SH-SY5Y (cell line): Measurements from ENCODE around the gene GREB1.

Source experiments
- GATA2 ChIP-seq: IDR thresholded peaks from 2 replicates; pipeline ENCODE4 v1.6.1; 2011; ENCODE audit warnings: mild to moderate bottlenecking, low read depth, low read length
- GATA3 ChIP-seq: IDR thresholded peaks from 2 replicates; pipeline ENCODE4 v1.6.1; 2011; ENCODE audit warnings: low read depth, mild to moderate bottlenecking, low read length, moderate library complexity

DNA sequence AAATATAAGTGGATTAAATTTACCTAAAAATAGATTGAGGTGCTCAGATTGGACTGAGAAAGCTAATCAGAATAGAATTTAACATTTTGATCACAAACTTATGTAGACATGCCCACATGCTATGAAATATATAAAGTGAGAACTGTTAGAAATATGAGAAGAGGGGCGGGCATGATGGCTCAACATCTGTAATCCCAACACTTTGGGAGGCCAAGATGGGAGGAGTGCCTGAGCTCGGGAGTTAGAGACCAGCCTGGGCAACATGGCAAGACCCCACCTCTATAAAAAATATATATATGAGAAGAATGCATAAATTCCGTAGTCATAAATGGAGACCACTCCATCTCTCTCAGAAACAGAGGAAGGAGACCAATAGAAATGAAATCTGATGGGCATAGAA, 110.4 kb downstream of the GREB1 start:
- no peak for TF ChIP-seq GATA2
- TF ChIP-seq GATA3, result no peak
